Brain microvascular endothelial cell (primary cell): ENCODE measurements around the gene PRDM15.
"Not testable (repeated sequence)": the region's sequence is repeated elsewhere in the genome, so short reads cannot be mapped to it uniquely, and the experiment has no call there.

Experiments
- DNase-seq: peaks from one replicate; pipeline ENCODE4 v3.0.0-alpha.2; 2020
- H3K27ac ChIP-seq: fragments of 250-450 bp; sonication (Bioruptor Pico); 2 replicates; pipeline ENCODE4 v1.5.1; 2020; ENCODE audit warnings: mild to moderate bottlenecking, moderate library complexity
- H3K27me3 ChIP-seq: fragments of 250-450 bp; sonication (Bioruptor Pico); replicated peaks from 2 replicates; pipeline ENCODE4 v1.5.1; 2020; ENCODE audit warnings: mild to moderate bottlenecking
- H3K36me3 ChIP-seq: fragments of 250-450 bp; sonication (Bioruptor Pico); replicated peaks from 2 replicates; pipeline ENCODE4 v1.5.1; 2020; ENCODE audit warnings: mild to moderate bottlenecking
- H3K4me3 ChIP-seq: 2 replicates; pipeline ENCODE4 v1.5.1; 2011; ENCODE audit warnings: low read depth, mild to moderate bottlenecking, control low read depth, low read length, moderate library complexity
- in situ Hi-C: cut with HindIII; loops from 2 replicates; pipeline ENCODE4 v1.10.0; 2017; ENCODE audit warnings: low sequenced_read_pairs, low pct_ligation_motif_present
- TF ChIP-seq, protein P1 (sequence below): IDR thresholded peaks from 2 replicates; pipeline ENCODE4 v1.5.1; 2011; ENCODE audit warnings: low read depth, mild to moderate bottlenecking, moderate library complexity, low read length, control low read depth, inconsistent platforms; ENCODE audit errors: missing control alignments

PRDM15 gene

DNA sequence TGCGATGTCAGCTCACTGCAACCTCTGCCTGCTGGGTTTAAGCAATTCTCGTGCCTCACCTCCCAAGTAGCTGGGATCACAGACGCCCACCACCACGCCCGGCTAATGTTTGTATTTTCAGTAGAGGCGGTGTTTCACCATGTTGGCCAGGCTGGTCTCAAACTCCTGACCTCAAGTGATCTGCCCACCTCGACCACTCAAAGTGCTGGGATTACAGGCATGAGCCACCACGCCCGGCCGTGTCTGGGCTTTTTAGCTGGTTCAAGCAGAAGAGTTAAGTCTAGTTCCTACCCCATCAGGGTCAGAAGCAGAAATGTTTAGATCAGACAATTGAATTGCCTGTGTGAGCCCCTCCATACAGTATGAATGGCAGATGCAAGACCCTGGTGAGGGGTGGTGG is 84.5 kb downstream of the PRDM15 start:
- in situ Hi-C loops, result no loop called here
- TF ChIP-seq, protein P1, sequence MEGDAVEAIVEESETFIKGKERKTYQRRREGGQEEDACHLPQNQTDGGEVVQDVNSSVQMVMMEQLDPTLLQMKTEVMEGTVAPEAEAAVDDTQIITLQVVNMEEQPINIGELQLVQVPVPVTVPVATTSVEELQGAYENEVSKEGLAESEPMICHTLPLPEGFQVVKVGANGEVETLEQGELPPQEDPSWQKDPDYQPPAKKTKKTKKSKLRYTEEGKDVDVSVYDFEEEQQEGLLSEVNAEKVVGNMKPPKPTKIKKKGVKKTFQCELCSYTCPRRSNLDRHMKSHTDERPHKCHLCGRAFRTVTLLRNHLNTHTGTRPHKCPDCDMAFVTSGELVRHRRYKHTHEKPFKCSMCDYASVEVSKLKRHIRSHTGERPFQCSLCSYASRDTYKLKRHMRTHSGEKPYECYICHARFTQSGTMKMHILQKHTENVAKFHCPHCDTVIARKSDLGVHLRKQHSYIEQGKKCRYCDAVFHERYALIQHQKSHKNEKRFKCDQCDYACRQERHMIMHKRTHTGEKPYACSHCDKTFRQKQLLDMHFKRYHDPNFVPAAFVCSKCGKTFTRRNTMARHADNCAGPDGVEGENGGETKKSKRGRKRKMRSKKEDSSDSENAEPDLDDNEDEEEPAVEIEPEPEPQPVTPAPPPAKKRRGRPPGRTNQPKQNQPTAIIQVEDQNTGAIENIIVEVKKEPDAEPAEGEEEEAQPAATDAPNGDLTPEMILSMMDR, result no peak
- H3K27me3 ChIP-seq, result no peaks in the 10 kb centered on the region
- peaks cover 6% of the 10 kb centered on the region for H3K36me3 ChIP-seq
- no peak overlapping the region for H3K4me3 ChIP-seq
- DNase-seq, result no peak
- H3K27ac ChIP-seq, result no peak overlapping the region

- Histone ChIP-seq H3K4me3 (no peak overlapping the region), H3K27me3 (no peaks in the 10 kb centered on the region), H3K27ac (no peak overlapping the region), H3K36me3 (no peaks in the 10 kb centered on the region)
- no peak for DNase-seq
- in situ Hi-C loops, result no loop called here
- TF ChIP-seq, protein P1, result no peak
Measured at GRCh38 chr21:41792711-41793110, 86.4 kb downstream of the PRDM15 start.

GRCh38 chr21:41786509-41786987 is 92.6 kb downstream of the PRDM15 start:
- in situ Hi-C loops, result no loop called here
- no peaks in the 10 kb centered on the region for H3K36me3 ChIP-seq
- TF ChIP-seq, protein P1, result no peak
- no peak for DNase-seq
- H3K27ac ChIP-seq, result no peak overlapping the region
- H3K4me3 ChIP-seq, result no peak overlapping the region
- H3K27me3 ChIP-seq, result peaks cover 3% of the 10 kb centered on the region

GRCh38 chr21:41785262-41785661 is 93.9 kb downstream of the PRDM15 start:
- H3K27me3 ChIP-seq, DNase-seq, in situ Hi-C loops, H3K27ac ChIP-seq, H3K36me3 ChIP-seq, H3K4me3 ChIP-seq: not testable (repeated sequence)

GRCh38 chr21:41784456-41785102 is 94.6 kb downstream of the PRDM15 start:
- no peaks in the 10 kb centered on the region for H3K36me3 ChIP-seq
- no peak overlapping the region for H3K4me3 ChIP-seq
- in situ Hi-C loops, result no loop called here
- no peak overlapping the region for H3K27ac ChIP-seq
- DNase-seq, result no peak
- TF ChIP-seq, protein P1, result no peak
- peaks cover 9% of the 10 kb centered on the region for H3K27me3 ChIP-seq

- Histone ChIP-seq H3K36me3 (no peaks in the 10 kb centered on the region), H3K27me3 (peaks cover 13% of the 10 kb centered on the region), H3K4me3 (no peak overlapping the region), H3K27ac (no peak overlapping the region)
- TF ChIP-seq, protein P1, result no peak
- in situ Hi-C loops, result no loop called here
- peak; percentile 11 for DNase-seq
Measured at GRCh38 chr21:41783476-41784180, 95.5 kb downstream of the PRDM15 start.
